ENCODE results near the gene SAMD8. TPM values are rescaled to one million over a fixed set of nuclear protein-coding genes. Genes with fewer than 3 reads are reported as not detected.

The SAMD8 gene
- total RNA-seq, 1 experiment from 2014 or later, result 23.6 TPM

DNA sequence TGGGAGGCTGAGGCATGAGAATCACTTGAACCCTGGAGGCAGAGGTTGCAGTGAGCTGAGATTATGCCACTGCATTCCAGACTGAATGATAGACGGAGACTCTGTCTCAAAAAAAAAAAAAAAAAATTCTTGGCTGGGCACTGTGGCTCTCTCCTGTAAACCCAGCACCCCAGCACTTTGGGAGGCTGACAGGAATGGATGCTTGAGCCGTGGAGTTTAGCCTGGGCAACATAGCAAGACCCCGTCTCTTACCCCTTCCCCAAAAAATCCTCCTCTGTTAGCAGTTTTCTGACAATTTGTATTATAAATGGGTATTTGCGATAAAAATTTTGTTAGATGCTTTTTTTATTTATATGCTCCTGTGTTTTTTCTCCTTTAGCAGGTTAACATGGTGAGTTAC is 11.0 kb downstream of the SAMD8 start:
- CTCF ChIA-PET, result no interaction called here
- Histone ChIP-seq H3K9ac (ENCODE audit: low read length) (no peak overlapping the region), H3K27me3 (ENCODE audit: insufficient read depth, low read length) (no peaks in the 10 kb centered on the region), H3K4me2 (ENCODE audit: low read length) (no peak overlapping the region), H2AFZ (ENCODE audit: low read depth, low read length, poor library complexity, severe bottlenecking) (no peak overlapping the region), H3K36me3 (ENCODE audit: control insufficient read depth in 1 of 2, insufficient read depth in 2 of 2, low read length in 2 of 2) (no peaks in the 10 kb centered on the region), H3K9me2 (ENCODE audit: insufficient read depth) (no peaks in the 10 kb centered on the region), H4K20me1 (ENCODE audit: insufficient read depth) (no peaks in the 10 kb centered on the region), H3K4me1 (ENCODE audit: control insufficient read depth in 1 of 2, insufficient read depth in 2 of 2, low read length in 2 of 2) (peaks cover under 1 to 10% of the 10 kb centered on the region in 2 experiments; a peak in 3 of 4 replicates), H3K79me2 (ENCODE audit: insufficient read depth, low read length) (peaks cover 63% of the 10 kb centered on the region), H3K4me3 (replicated peaks in 1 of 2; ENCODE audit: low read depth in 1 of 2, low read length in 2 of 2) (no peak overlapping the region), H3K27ac (ENCODE audit: low read depth, low read length) (no peak overlapping the region), H3K9me3 (ENCODE audit: control insufficient read depth in 1 of 2, insufficient read depth in 1 of 2, low read depth in 1 of 2, low read length in 2 of 2) (no peaks in the 10 kb centered on the region)
- no TSS peak for BruUV-seq (replicated peaks)
- POLR2A ChIA-PET, result no interaction called here
- intact Hi-C loops (cut with micrococcal nuclease), result no loop called here
- RAD21 ChIA-PET (ENCODE audit: low non-redundant PET in 1 of 2, low total read pairs in 2 of 2, uncharacterized antibody in 2 of 2, unreplicated experiment in 2 of 2), result no interaction called here
- no peak for DNase-seq (ENCODE audit: low read depth, low spot score)
- TF ChIP-seq, protein P1, sequence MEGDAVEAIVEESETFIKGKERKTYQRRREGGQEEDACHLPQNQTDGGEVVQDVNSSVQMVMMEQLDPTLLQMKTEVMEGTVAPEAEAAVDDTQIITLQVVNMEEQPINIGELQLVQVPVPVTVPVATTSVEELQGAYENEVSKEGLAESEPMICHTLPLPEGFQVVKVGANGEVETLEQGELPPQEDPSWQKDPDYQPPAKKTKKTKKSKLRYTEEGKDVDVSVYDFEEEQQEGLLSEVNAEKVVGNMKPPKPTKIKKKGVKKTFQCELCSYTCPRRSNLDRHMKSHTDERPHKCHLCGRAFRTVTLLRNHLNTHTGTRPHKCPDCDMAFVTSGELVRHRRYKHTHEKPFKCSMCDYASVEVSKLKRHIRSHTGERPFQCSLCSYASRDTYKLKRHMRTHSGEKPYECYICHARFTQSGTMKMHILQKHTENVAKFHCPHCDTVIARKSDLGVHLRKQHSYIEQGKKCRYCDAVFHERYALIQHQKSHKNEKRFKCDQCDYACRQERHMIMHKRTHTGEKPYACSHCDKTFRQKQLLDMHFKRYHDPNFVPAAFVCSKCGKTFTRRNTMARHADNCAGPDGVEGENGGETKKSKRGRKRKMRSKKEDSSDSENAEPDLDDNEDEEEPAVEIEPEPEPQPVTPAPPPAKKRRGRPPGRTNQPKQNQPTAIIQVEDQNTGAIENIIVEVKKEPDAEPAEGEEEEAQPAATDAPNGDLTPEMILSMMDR (IDR thresholded peaks at IDR 0.05 in 2 of 3, conservative IDR thresholded peaks at IDR 0.05 in 1 of 3; ENCODE audit: borderline replicate concordance in 1 of 3, insufficient read depth in 1 of 3, low read depth in 2 of 3, low read length in 2 of 3), result no peak
- TF ChIP-seq ZNF274 (IDR thresholded peaks at IDR 0.05; ENCODE audit: low read depth, low read length) (no peak), POLR2AphosphoS5 (IDR thresholded peaks at IDR 0.05; ENCODE audit: low read depth, low read length) (no peak), ELF1 (IDR thresholded peaks at IDR 0.05; ENCODE audit: borderline replicate concordance, low read depth) (no peak), SP1 (IDR thresholded peaks at IDR 0.05; ENCODE audit: low read depth) (no peak), POLR2A (IDR thresholded peaks at IDR 0.05; ENCODE audit: borderline replicate concordance, extremely low read depth, insufficient read depth, insufficient read length) (no peak), CEBPB (IDR thresholded peaks at IDR 0.05; ENCODE audit: low read depth) (no peak), EZH2phosphoT487 (IDR thresholded peaks at IDR 0.05; ENCODE audit: borderline replicate concordance) (no peak), RAD21 (IDR thresholded peaks at IDR 0.05; ENCODE audit: low read depth) (no peak), CBX3 (IDR thresholded peaks at IDR 0.05; ENCODE audit: low read depth) (no peak), YY1 (IDR thresholded peaks at IDR 0.05; ENCODE audit: extremely low read depth, insufficient replicate concordance, low read depth, low read length) (no peak), SIN3A (IDR thresholded peaks at IDR 0.05; ENCODE audit: low read depth) (no peak), ZFX (IDR thresholded peaks at IDR 0.05) (no peak), EZH2 (IDR thresholded peaks at IDR 0.05) (no peak), FOSL1 (IDR thresholded peaks at IDR 0.05; ENCODE audit: low read depth) (no peak), SRF (IDR thresholded peaks at IDR 0.05; ENCODE audit: low read depth) (no peak)
- TF ChIP-seq, protein P2, sequence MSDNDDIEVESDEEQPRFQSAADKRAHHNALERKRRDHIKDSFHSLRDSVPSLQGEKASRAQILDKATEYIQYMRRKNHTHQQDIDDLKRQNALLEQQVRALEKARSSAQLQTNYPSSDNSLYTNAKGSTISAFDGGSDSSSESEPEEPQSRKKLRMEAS (IDR thresholded peaks at IDR 0.05), result no peak
- TF ChIP-seq, protein P3, sequence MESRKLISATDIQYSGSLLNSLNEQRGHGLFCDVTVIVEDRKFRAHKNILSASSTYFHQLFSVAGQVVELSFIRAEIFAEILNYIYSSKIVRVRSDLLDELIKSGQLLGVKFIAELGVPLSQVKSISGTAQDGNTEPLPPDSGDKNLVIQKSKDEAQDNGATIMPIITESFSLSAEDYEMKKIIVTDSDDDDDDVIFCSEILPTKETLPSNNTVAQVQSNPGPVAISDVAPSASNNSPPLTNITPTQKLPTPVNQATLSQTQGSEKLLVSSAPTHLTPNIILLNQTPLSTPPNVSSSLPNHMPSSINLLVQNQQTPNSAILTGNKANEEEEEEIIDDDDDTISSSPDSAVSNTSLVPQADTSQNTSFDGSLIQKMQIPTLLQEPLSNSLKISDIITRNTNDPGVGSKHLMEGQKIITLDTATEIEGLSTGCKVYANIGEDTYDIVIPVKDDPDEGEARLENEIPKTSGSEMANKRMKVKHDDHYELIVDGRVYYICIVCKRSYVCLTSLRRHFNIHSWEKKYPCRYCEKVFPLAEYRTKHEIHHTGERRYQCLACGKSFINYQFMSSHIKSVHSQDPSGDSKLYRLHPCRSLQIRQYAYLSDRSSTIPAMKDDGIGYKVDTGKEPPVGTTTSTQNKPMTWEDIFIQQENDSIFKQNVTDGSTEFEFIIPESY (IDR thresholded peaks at IDR 0.05; ENCODE audit: extremely low read depth, insufficient replicate concordance, low read length), result no peak
- TF ChIP-seq, protein P4, sequence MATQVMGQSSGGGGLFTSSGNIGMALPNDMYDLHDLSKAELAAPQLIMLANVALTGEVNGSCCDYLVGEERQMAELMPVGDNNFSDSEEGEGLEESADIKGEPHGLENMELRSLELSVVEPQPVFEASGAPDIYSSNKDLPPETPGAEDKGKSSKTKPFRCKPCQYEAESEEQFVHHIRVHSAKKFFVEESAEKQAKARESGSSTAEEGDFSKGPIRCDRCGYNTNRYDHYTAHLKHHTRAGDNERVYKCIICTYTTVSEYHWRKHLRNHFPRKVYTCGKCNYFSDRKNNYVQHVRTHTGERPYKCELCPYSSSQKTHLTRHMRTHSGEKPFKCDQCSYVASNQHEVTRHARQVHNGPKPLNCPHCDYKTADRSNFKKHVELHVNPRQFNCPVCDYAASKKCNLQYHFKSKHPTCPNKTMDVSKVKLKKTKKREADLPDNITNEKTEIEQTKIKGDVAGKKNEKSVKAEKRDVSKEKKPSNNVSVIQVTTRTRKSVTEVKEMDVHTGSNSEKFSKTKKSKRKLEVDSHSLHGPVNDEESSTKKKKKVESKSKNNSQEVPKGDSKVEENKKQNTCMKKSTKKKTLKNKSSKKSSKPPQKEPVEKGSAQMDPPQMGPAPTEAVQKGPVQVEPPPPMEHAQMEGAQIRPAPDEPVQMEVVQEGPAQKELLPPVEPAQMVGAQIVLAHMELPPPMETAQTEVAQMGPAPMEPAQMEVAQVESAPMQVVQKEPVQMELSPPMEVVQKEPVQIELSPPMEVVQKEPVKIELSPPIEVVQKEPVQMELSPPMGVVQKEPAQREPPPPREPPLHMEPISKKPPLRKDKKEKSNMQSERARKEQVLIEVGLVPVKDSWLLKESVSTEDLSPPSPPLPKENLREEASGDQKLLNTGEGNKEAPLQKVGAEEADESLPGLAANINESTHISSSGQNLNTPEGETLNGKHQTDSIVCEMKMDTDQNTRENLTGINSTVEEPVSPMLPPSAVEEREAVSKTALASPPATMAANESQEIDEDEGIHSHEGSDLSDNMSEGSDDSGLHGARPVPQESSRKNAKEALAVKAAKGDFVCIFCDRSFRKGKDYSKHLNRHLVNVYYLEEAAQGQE (IDR thresholded peaks at IDR 0.05; ENCODE audit: low read depth), result no peak
- ATAC-seq, result no peak

Data from HCT116 (cell line).